Measurements from ENCODE around the gene GRSF1. TPM values are rescaled to one million over a fixed set of nuclear protein-coding genes. Genes with fewer than 3 reads are reported as not detected.

Gene GRSF1
- total RNA-seq, 2 experiments from 2014 or later = 32.7 to 34.1 TPM

DNA sequence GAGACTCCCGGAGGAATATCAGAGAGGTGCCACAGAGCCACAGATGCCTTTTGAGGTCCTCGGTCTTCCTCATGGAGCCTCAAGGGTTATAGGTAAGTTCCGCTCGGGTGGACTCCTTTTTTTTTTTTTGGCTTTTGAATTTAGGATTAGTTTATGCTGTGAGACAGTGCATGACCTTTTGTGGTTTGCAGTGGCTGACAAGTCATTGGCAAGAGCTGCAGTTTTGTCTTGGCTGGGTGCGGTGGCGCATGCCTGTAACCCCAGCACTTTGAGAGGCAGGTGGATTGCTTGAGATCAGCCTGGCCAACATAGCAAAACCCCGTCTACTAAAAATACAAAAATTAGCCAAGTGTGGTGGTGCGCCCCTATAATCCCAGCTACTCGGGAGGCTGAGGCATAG lies 4.5 kb upstream of the GRSF1 start:
- POLR2A ChIA-PET = interaction anchor here (0.6 kb wide), 1 partner anchor 109 kb away, joined by 3 read pairs; no protein-coding TSS in a partner anchor
- H3K4me3 Mint-ChIP-seq = no peak overlapping the region

DNA sequence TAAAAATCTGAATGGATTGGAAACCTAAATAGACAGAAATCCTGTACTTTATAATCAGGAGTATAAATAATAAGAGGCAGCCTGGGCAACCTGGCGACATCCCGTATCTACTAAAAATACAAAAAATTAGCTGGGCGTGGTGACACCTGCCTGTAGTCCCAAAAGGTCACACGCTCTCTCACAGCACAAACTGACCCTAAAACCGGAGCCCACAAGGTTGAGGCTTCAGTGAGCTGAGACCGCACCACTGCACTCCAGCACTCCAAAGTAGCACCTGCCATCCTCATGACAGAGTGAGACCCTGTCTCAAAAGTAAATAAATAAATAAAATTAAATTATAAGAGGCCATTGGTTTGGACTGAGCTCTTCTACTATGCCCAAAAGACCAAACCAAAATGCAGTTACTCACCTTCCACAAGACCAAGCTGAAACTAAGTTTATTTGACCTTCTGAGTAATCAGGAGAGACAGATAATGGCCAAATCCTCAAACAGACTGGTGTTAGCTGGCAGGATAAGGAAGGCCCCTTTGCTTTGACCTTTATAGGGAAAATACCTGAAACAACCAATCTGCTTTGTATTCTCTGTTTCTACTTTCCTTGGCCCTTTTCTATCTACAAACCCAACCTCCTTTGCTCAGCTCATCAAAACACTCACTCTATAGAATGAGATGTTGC lies 3.2 kb upstream of the GRSF1 start:
- CTCF ChIA-PET = interaction anchor here (0.9 kb wide), 1 partner anchor 107 kb away, joined by 3 read pairs; no protein-coding TSS in a partner anchor
- Mint-ChIP-seq H3K27me3 (no peaks in the 10 kb centered on the region), H3K9me3 (no peaks in the 10 kb centered on the region), H3K36me3 (ENCODE audit: low read depth) (peaks cover 6% of the 10 kb centered on the region), H3K4me3 (no peak overlapping the region), H3K4me1 (ENCODE audit: low read depth) (peaks cover 16% of the 10 kb centered on the region), H3K27ac (peak overlapping the region; percentile 25)
- H3K27ac ChIP-seq (ENCODE audit: low read depth in 1 of 2, low read length in 2 of 2) = no peak overlapping the region
- TF ChIP-seq, protein P1, sequence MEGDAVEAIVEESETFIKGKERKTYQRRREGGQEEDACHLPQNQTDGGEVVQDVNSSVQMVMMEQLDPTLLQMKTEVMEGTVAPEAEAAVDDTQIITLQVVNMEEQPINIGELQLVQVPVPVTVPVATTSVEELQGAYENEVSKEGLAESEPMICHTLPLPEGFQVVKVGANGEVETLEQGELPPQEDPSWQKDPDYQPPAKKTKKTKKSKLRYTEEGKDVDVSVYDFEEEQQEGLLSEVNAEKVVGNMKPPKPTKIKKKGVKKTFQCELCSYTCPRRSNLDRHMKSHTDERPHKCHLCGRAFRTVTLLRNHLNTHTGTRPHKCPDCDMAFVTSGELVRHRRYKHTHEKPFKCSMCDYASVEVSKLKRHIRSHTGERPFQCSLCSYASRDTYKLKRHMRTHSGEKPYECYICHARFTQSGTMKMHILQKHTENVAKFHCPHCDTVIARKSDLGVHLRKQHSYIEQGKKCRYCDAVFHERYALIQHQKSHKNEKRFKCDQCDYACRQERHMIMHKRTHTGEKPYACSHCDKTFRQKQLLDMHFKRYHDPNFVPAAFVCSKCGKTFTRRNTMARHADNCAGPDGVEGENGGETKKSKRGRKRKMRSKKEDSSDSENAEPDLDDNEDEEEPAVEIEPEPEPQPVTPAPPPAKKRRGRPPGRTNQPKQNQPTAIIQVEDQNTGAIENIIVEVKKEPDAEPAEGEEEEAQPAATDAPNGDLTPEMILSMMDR (IDR thresholded peaks at IDR 0.05) = no peak
- H3K9me3 ChIP-seq (ENCODE audit: control insufficient read depth in 1 of 2, insufficient read depth in 1 of 2, low read length in 2 of 2) = no peaks in the 10 kb centered on the region
- no peaks in the 10 kb centered on the region for H3K36me3 ChIP-seq (ENCODE audit: insufficient read depth, low read length)
- no peaks in the 10 kb centered on the region for H3K27me3 ChIP-seq (ENCODE audit: control insufficient read depth in 1 of 2, insufficient read depth in 2 of 2, low read length in 2 of 2)
- ATAC-seq (ENCODE audit: poor library complexity) (no peak), DNase-seq (no peak)
- intact Hi-C loops (cut with DNase I, micrococcal nuclease) = loop anchor here (2.0 to 5.0 kb wide), 4 partner anchors 58 to 154 kb away; partner anchors contain the start of genes DCK (in 1 of the 2), MOB1B (in 1 of the 2) and UTP3 (in 1 of the 2)
- POLR2A ChIA-PET = no interaction called here
- H3K4me1 ChIP-seq (ENCODE audit: insufficient read depth, low read length) = peaks cover 15% of the 10 kb centered on the region
- no peak overlapping the region for H3K4me3 ChIP-seq (ENCODE audit: low read length)

More for the DNA sequence above, 4.5 kb upstream of the GRSF1 start:
- TF ChIP-seq, protein P1 (IDR thresholded peaks at IDR 0.05) = no peak
- CTCF ChIA-PET = no interaction called here
- DNase-seq (peak in 1 of 14 experiments; percentile 23), ATAC-seq (ENCODE audit: poor library complexity) (no peak)
- H3K27me3 ChIP-seq (ENCODE audit: control insufficient read depth in 1 of 2, insufficient read depth in 2 of 2, low read length in 2 of 2) = no peaks in the 10 kb centered on the region
- peaks cover under 1% of the 10 kb centered on the region for H3K36me3 Mint-ChIP-seq (ENCODE audit: low read depth)
- no peaks in the 10 kb centered on the region for H3K9me3 Mint-ChIP-seq
- H3K4me3 ChIP-seq (ENCODE audit: low read length) = no peak overlapping the region
- intact Hi-C loops (cut with DNase I, micrococcal nuclease) = loop anchor here (5.0 kb wide), 2 partner anchors 58 to 148 kb away; partner anchors contain the start of genes DCK (in 1 of the 2) and MOB1B (in 1 of the 2)
- peaks cover 7% of the 10 kb centered on the region for H3K4me1 Mint-ChIP-seq (ENCODE audit: low read depth)
- no peaks in the 10 kb centered on the region for H3K36me3 ChIP-seq (ENCODE audit: insufficient read depth, low read length)
- H3K4me1 ChIP-seq (ENCODE audit: insufficient read depth, low read length) = peaks cover 7% of the 10 kb centered on the region
- H3K27me3 Mint-ChIP-seq = no peaks in the 10 kb centered on the region
- no peak overlapping the region for H3K27ac Mint-ChIP-seq
- H3K27ac ChIP-seq (ENCODE audit: low read depth in 1 of 2, low read length in 2 of 2) = no peak overlapping the region
- no peaks in the 10 kb centered on the region for H3K9me3 ChIP-seq (ENCODE audit: control insufficient read depth in 1 of 2, insufficient read depth in 1 of 2, low read length in 2 of 2)

DNA sequence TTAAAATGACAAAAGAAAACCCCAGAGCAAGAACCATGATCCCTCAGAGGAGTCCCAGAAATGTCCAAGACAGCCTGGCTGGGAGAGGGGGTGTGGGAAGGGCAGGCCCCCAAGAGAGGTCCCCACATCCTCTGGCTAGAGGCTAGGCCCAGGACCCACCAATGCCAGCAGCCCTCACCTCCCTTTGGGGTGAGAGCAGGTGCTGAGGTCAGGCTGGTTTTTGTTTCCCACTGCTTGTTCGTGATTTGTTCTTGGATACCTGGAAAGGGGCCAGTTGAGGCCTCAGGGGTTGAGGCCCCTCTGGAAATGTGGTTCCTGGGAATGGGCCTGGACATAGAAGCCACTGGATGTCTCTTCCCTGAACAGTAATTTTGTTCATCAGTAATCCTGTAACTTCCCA lies 2.3 kb upstream of the GRSF1 start:
- Mint-ChIP-seq H3K27me3 (no peaks in the 10 kb centered on the region), H3K4me3 (no peak overlapping the region), H3K4me1 (ENCODE audit: low read depth) (peaks cover 21% of the 10 kb centered on the region), H3K9me3 (no peaks in the 10 kb centered on the region), H3K27ac (peak overlapping the region; percentile 74), H3K36me3 (ENCODE audit: low read depth) (peaks cover 7% of the 10 kb centered on the region)
- no peaks in the 10 kb centered on the region for H3K36me3 ChIP-seq (ENCODE audit: insufficient read depth, low read length)
- intact Hi-C loops (cut with DNase I, micrococcal nuclease) = loop anchor here (2.0 to 5.0 kb wide), 4 partner anchors 59 to 153 kb away; partner anchors contain the start of genes DCK (in 1 of the 2), MOB1B (in 1 of the 2) and UTP3 (in 1 of the 2)
- ATAC-seq (ENCODE audit: poor library complexity) (no peak), DNase-seq (no peak)
- TF ChIP-seq, protein P1 (IDR thresholded peaks at IDR 0.05) = no peak
- H3K9me3 ChIP-seq (ENCODE audit: control insufficient read depth in 1 of 2, insufficient read depth in 1 of 2, low read length in 2 of 2) = no peaks in the 10 kb centered on the region
- POLR2A ChIA-PET = no interaction called here
- CTCF ChIA-PET = no interaction called here
- H3K4me3 ChIP-seq (ENCODE audit: low read length) = no peak overlapping the region
- H3K27me3 ChIP-seq (ENCODE audit: control insufficient read depth in 1 of 2, insufficient read depth in 2 of 2, low read length in 2 of 2) = no peaks in the 10 kb centered on the region
- no peak overlapping the region for H3K27ac ChIP-seq (ENCODE audit: low read depth in 1 of 2, low read length in 2 of 2)
- peaks cover 25% of the 10 kb centered on the region for H3K4me1 ChIP-seq (ENCODE audit: insufficient read depth, low read length)

Data from CD4-positive, alpha-beta T cell (primary cell).